AG04450 (cell line): Measurements from ENCODE around the gene KCNA1. TPM values are rescaled to one million over a fixed set of nuclear protein-coding genes. Genes with fewer than 3 reads are reported as not detected.

Source experiments
- CTCF ChIA-PET: fragments of 300-600, 350-600 bp; formaldehyde crosslinking; extraction: SDS; loops from one replicate; lab custom pipeline; 2022; ENCODE audit warnings: antibody characterized with exemption, inconsistent platforms; lab: Charles Lee
- POLR2A ChIA-PET: fragments of 350-600 bp; formaldehyde crosslinking; extraction: SDS; loops from one replicate; lab custom pipeline; 2021; ENCODE audit warnings: antibody characterized with exemption, inconsistent platforms; lab: Yijun Ruan, JAX
- DNase-seq: peaks from one replicate; pipeline ENCODE4 v3.0.0-alpha.2; 2011; ENCODE audit warnings: low read depth, low spot score
- H3K27ac ChIP-seq: one replicate; pipeline ENCODE4 v1.5.1; 2012; ENCODE audit warnings: low read depth, low read length, control low read depth
- H3K27me3 ChIP-seq: one replicate; pipeline ENCODE4 v1.6.0; 2012; ENCODE audit warnings: low read length; ENCODE audit not compliant: control insufficient read depth, insufficient read depth
- H3K4me3 ChIP-seq: 2 replicates; pipeline ENCODE4 v1.5.1; 2011; ENCODE audit warnings: mild to moderate bottlenecking, low read depth, low read length, control low read depth
- H3K9me3 ChIP-seq: 2 replicates; pipeline ENCODE4 v1.5.1; 2012; ENCODE audit warnings: low read length; ENCODE audit not compliant: control insufficient read depth, insufficient read depth
- CTCF ChIP-seq: IDR thresholded peaks from 2 replicates; pipeline ENCODE4 v1.5.1; 2011; ENCODE audit warnings: low read depth, low read length, control low read depth, inconsistent platforms
- polyA plus RNA-seq: library from polyadenylated mRNA; depleted of rRNA; stranded (reverse); fragments of >200 nt; gene quantifications from 2 replicates; pipeline ENCODE4 v1.2.3, GENCODE V29; 2011

Gene KCNA1
- polyA plus RNA-seq, 1 experiment = not detected

DNA sequence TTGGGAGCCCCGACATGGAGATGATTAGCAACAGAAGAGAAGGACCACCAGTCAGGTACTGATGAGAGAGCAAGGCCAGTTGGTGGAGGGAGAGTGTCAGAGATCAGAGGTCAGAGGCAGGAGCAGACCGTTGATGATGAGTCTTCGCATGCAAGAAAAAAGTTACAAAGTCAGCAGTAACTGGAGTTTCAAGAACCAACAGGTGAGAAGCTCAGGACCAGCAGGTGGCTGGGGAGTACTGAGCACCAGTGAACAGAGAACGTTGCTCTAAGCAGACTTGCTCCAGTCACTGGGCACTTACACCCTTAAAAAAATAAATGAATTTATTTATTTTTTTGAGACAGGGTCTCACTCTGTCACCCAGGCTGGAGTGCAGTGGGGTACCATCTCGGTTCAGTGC lies 44.5 kb upstream of the KCNA1 start:
- Histone ChIP-seq H3K27ac (no peak overlapping the region), H3K4me3 (no peak overlapping the region), H3K27me3 (peaks cover 7% of the 10 kb centered on the region), H3K9me3 (no peaks in the 10 kb centered on the region)
- DNase-seq = no peak
- no peak for TF ChIP-seq CTCF
- CTCF ChIA-PET = interaction anchor here (2.2 to 10.3 kb wide), 3 partner anchors 9 to 17 kb away, joined by 6 to 123 read pairs (median 81); no protein-coding TSS in a partner anchor
- POLR2A ChIA-PET = no interaction called here

DNA sequence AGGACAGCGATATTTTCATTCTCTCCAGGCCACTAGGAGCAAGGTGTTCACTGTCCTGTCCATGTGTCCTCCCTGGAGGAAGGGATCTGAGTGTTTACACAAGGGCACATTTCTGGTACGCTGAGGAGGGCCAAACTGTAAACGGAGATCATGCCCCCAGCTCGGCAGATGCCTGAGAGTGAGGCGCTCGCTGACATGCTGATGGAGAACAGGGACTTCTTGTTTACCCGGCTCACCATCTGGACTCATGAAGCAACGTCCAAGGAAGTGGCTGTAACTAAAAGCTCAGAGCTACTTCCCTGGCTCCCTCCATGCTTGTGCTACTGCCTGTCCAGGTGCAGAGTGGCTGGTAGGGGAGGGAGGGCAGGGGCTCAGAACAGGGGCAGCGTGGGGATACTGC lies 43.4 kb upstream of the KCNA1 start:
- DNase-seq = no peak
- ChIA-PET POLR2A (no interaction called here), CTCF (interaction anchor here (2.2 to 8.4 kb wide), 2 partner anchors 10 to 17 kb away, joined by 6 to 81 read pairs; no protein-coding TSS in a partner anchor)
- TF ChIP-seq CTCF = no peak
- Histone ChIP-seq H3K9me3 (no peaks in the 10 kb centered on the region), H3K4me3 (no peak overlapping the region), H3K27ac (no peak overlapping the region), H3K27me3 (peaks cover 7% of the 10 kb centered on the region)

- no peak for DNase-seq
- CTCF ChIA-PET = interaction anchor here (2.2 to 8.4 kb wide), 2 partner anchors 11 to 18 kb away, joined by 6 to 81 read pairs; no protein-coding TSS in a partner anchor
- TF ChIP-seq CTCF = no peak
- POLR2A ChIA-PET = no interaction called here
- Histone ChIP-seq H3K27ac (no peak overlapping the region), H3K9me3 (no peaks in the 10 kb centered on the region), H3K27me3 (peaks cover 7% of the 10 kb centered on the region), H3K4me3 (no peak overlapping the region)
Observed at GRCh38 chr12:4867384-4867783, 42.3 kb upstream of the KCNA1 start.

GRCh38 chr12:4870423-4870822 lies 39.3 kb upstream of the KCNA1 start:
- ChIA-PET CTCF (interaction anchor here (1.8 to 8.4 kb wide), 2 partner anchors 14 to 21 kb away, joined by 9 to 81 read pairs; no protein-coding TSS in a partner anchor), POLR2A (no interaction called here)
- Histone ChIP-seq H3K27me3 (no peaks in the 10 kb centered on the region), H3K4me3 (no peak overlapping the region), H3K9me3 (no peaks in the 10 kb centered on the region), H3K27ac (no peak overlapping the region)
- TF ChIP-seq CTCF = no peak
- no peak for DNase-seq

GRCh38 chr12:4871514-4871913 lies 38.2 kb upstream of the KCNA1 start:
- no peak for TF ChIP-seq CTCF
- CTCF ChIA-PET = interaction anchor here (8.4 kb wide), 1 partner anchor 15 kb away, joined by 81 read pairs; no protein-coding TSS in a partner anchor
- DNase-seq = no peak
- Histone ChIP-seq H3K9me3 (no peaks in the 10 kb centered on the region), H3K27ac (no peak overlapping the region), H3K27me3 (no peaks in the 10 kb centered on the region), H3K4me3 (no peak overlapping the region)
- POLR2A ChIA-PET = no interaction called here
